Stimulated activated CD4-positive, alpha-beta T cell treated with anti-CD3 and anti-CD28 coated beads, Interleukin-4, amount 100 ng/mL, for 24 hours (primary cell): Measurements from ENCODE around the gene ZNF423.

ENCODE experiments used
- DNase-seq: peaks from one replicate; pipeline ENCODE4 v3.0.0-alpha.2; 2020

ZNF423 gene

GRCh38 chr16:49822649-49823370 lies 33.1 kb downstream of the ZNF423 start:
- no peak for DNase-seq

GRCh38 chr16:49821614-49822282 lies 34.2 kb downstream of the ZNF423 start:
- DNase-seq = no peak

- DNase-seq = no peak
Observed at GRCh38 chr16:49821156-49821555, 34.8 kb downstream of the ZNF423 start.

GRCh38 chr16:49817754-49818507 lies 38.0 kb downstream of the ZNF423 start:
- no peak for DNase-seq

- no peak for DNase-seq
Observed at GRCh38 chr16:49816875-49817274, 39.0 kb downstream of the ZNF423 start.

- no peak for DNase-seq
Observed at GRCh38 chr16:49811644-49812334, 44.1 kb downstream of the ZNF423 start.

GRCh38 chr16:49810831-49811230 lies 45.1 kb downstream of the ZNF423 start:
- DNase-seq = no peak

- DNase-seq = no peak
Observed at GRCh38 chr16:49809561-49809960, 46.4 kb downstream of the ZNF423 start.

- DNase-seq = no peak
Observed at GRCh38 chr16:49809062-49809461, 46.9 kb downstream of the ZNF423 start.

- DNase-seq = no peak
Observed at GRCh38 chr16:49806446-49806845, 49.5 kb downstream of the ZNF423 start.

- no peak for DNase-seq
Observed at GRCh38 chr16:49801290-49801689, 54.6 kb downstream of the ZNF423 start.

GRCh38 chr16:49800876-49801275 lies 55.0 kb downstream of the ZNF423 start:
- DNase-seq = no peak

- DNase-seq = no peak
Observed at GRCh38 chr16:49800441-49800840, 55.5 kb downstream of the ZNF423 start.

- no peak for DNase-seq
Observed at GRCh38 chr16:49799172-49799571, 56.7 kb downstream of the ZNF423 start.

GRCh38 chr16:49795513-49795912 lies 60.4 kb downstream of the ZNF423 start:
- DNase-seq = no peak

GRCh38 chr16:49793244-49793643 lies 62.7 kb downstream of the ZNF423 start:
- no peak for DNase-seq

- no peak for DNase-seq
Observed at GRCh38 chr16:49789616-49790015, 66.3 kb downstream of the ZNF423 start.

- DNase-seq = no peak
Observed at GRCh38 chr16:49788986-49789385, 66.9 kb downstream of the ZNF423 start.

GRCh38 chr16:49788572-49788971 lies 67.3 kb downstream of the ZNF423 start:
- DNase-seq = no peak

- no peak for DNase-seq
Observed at GRCh38 chr16:49786926-49787557, 68.9 kb downstream of the ZNF423 start.

GRCh38 chr16:49785970-49786369 lies 69.9 kb downstream of the ZNF423 start:
- DNase-seq = no peak

- no peak for DNase-seq
Observed at GRCh38 chr16:49782405-49782804, 73.5 kb downstream of the ZNF423 start.

- DNase-seq = no peak
Observed at GRCh38 chr16:49781401-49781800, 74.5 kb downstream of the ZNF423 start.
